HepG2 (cell line): ENCODE measurements around the gene ZNF75A. TPM values are rescaled to one million over a fixed set of nuclear protein-coding genes. Genes with fewer than 3 reads are reported as not detected.

Experiments
- AGO1 ChIP-seq: fragments of 200-400 bp; formaldehyde crosslinking; IDR thresholded peaks from 2 replicates; pipeline ENCODE4 v1.6.1; 2017; ENCODE audit warnings: mild to moderate bottlenecking, low read depth, low read length, moderate library complexity; ENCODE audit not compliant: poor library complexity, severe bottlenecking
- CENPBD1 ChIP-seq: sonication (generic); formaldehyde crosslinking; IDR thresholded peaks from 2 replicates; pipeline ENCODE4 v1.8.0; 2022; ENCODE audit warnings: missing genetic modification reagents, low read depth, mild to moderate bottlenecking, borderline replicate concordance
- DMTF1 ChIP-seq: sonication (generic); formaldehyde crosslinking; IDR thresholded peaks from 2 replicates; pipeline ENCODE4 v1.4.0; 2020; ENCODE audit warnings: mild to moderate bottlenecking, missing genetic modification reagents
- HMGXB4 ChIP-seq, 2 experiments: sonication (generic) in 1 of 2; formaldehyde crosslinking in 1 of 2; IDR thresholded peaks; 2 replicates each; pipeline versions ENCODE4 v1.4.0 to v1.6.1; 2018 to 2020; ENCODE audit warnings: missing genetic modification reagents in 2 of 2, borderline replicate concordance in 1 of 2, low read depth in 1 of 2, mild to moderate bottlenecking in 1 of 2, missing biosample characterization in 1 of 2
- KLF13 ChIP-seq: sonication (generic); formaldehyde crosslinking; IDR thresholded peaks from 2 replicates; pipeline ENCODE4 v1.4.0; 2020; ENCODE audit warnings: mild to moderate bottlenecking, missing genetic modification reagents
- MLX ChIP-seq: IDR thresholded peaks from 2 replicates; pipeline ENCODE4 v1.6.1; 2016
- MTA1 ChIP-seq: sonication (generic); formaldehyde crosslinking; IDR thresholded peaks from 2 replicates; pipeline ENCODE4 v1.4.0; 2020; ENCODE audit warnings: missing genetic modification reagents, mild to moderate bottlenecking, borderline replicate concordance
- MXD4 ChIP-seq: IDR thresholded peaks from 2 replicates; pipeline ENCODE4 v1.6.1; 2016; ENCODE audit warnings: mild to moderate bottlenecking, missing biosample characterization, missing genetic modification reagents
- PLRG1 ChIP-seq: fragments of 450-650 bp; conservative IDR thresholded peaks from 2 replicates; pipeline ENCODE4 v1.6.1; 2016
- REST ChIP-seq, 2 experiments: IDR thresholded peaks; 2 replicates each; pipeline ENCODE4 v1.6.1; 2011 to 2012; ENCODE audit warnings: low read length in 2 of 2, borderline replicate concordance in 1 of 2, low read depth in 1 of 2, mild to moderate bottlenecking in 1 of 2, moderate library complexity in 1 of 2
- SMARCC2 ChIP-seq: fragments of 450-650 bp; IDR thresholded peaks from 2 replicates; pipeline ENCODE4 v1.6.1; 2017; ENCODE audit warnings: antibody characterized with exemption, mild to moderate bottlenecking
- SSRP1 ChIP-seq: IDR thresholded peaks from 2 replicates; pipeline ENCODE4 v1.6.1; 2016; ENCODE audit warnings: control low read depth
- TSC22D2 ChIP-seq: sonication (generic); formaldehyde crosslinking; IDR thresholded peaks from 2 replicates; pipeline ENCODE4 v1.5.1; 2020; ENCODE audit warnings: missing genetic modification reagents, mild to moderate bottlenecking, borderline replicate concordance
- ZEB1 ChIP-seq: IDR thresholded peaks from 2 replicates; pipeline ENCODE4 v1.6.1; 2012; ENCODE audit warnings: mild to moderate bottlenecking, low read depth, inconsistent platforms; ENCODE audit not compliant: insufficient replicate concordance
- ZFP41 ChIP-seq: sonication (generic); formaldehyde crosslinking; IDR thresholded peaks from 2 replicates; pipeline ENCODE4 v1.4.0; 2020; ENCODE audit warnings: mild to moderate bottlenecking, missing genetic modification reagents, borderline replicate concordance
- ZGPAT ChIP-seq: IDR thresholded peaks from 2 replicates; pipeline ENCODE4 v1.6.1; 2016; ENCODE audit warnings: mild to moderate bottlenecking
- ZMYM3 ChIP-seq: sonication (generic); formaldehyde crosslinking; IDR thresholded peaks from 2 replicates; pipeline ENCODE4 v1.5.1; 2020; ENCODE audit warnings: mild to moderate bottlenecking, missing genetic modification reagents
- ZNF644 ChIP-seq: IDR thresholded peaks from 2 replicates; pipeline ENCODE4 v1.6.1; 2016; ENCODE audit warnings: low read depth
- ZNF670 ChIP-seq: sonication (generic); formaldehyde crosslinking; IDR thresholded peaks from 2 replicates; pipeline ENCODE4 v1.8.0; 2022; ENCODE audit warnings: mild to moderate bottlenecking, missing genetic modification reagents, borderline replicate concordance
- polyA plus RNA-seq, 8 experiments: library from polyadenylated mRNA; depleted of rRNA in 3 of 8; stranded (reverse) in 7 of 8; unstranded in 1 of 8; fragments of >200 nt; fragmentation: Illumina TruSeq in 4 of 8; extraction: Trizol in 4 of 8; gene quantifications; 2 replicates each; pipeline versions ENCODE4 v1.2.1 to v1.2.3, GENCODE V29; 2011 to 2016; ENCODE audit warnings: low read depth in 4 of 8, missing spikeins in 1 of 8, mixed read lengths in 1 of 8; ENCODE audit not compliant: insufficient read depth in 1 of 8
- total RNA-seq, 5 experiments: library from RNA; depleted of rRNA; stranded (reverse); fragments of >200 nt; fragmentation: Illumina TruSeq; extraction: Trizol; gene quantifications; 2 replicates each; pipeline ENCODE4 v1.2.3, GENCODE V29; 2016; ENCODE audit warnings: low read depth in 1 of 5

The ZNF75A gene
- total and polyA plus RNA-seq, 2 of the 13 experiments (the other 11 are each of a cell fraction or from before 2014, with no cell fraction given) = 1.4 to 2.1 TPM

GRCh38 chr16:3364774-3365427, 59.6 kb downstream of the ZNF75A start (continued):
- TF ChIP-seq HMGXB4 (CRISPR knock-in tag; IDR thresholded peaks at IDR 0.05; ENCODE audit: borderline replicate concordance in 1 of 2, low read depth in 1 of 2) (peak in 1 of 2 experiments; percentile 13; a peak in 2 of 4 replicates), CENPBD1 (no peak), SSRP1 (CRISPR knock-in tag) (no peak), ZNF644 (no peak), MXD4 (no peak), REST (IDR thresholded peaks at IDR 0.05; ENCODE audit: borderline replicate concordance in 1 of 2, low read depth in 1 of 2, low read length in 2 of 2) (no peak; a peak in 1 of 4 replicates), MLX (CRISPR knock-in tag) (0 out of 2 replicates have a peak, but pooled peaks have one; percentile 23), ZFP41 (no peak), ZEB1 (no peak), KLF13 (CRISPR knock-in tag) (no peak), DMTF1 (CRISPR knock-in tag) (no peak), ZMYM3 (CRISPR knock-in tag) (no peak), TSC22D2 (CRISPR knock-in tag) (no peak), PLRG1 (no peak), ZGPAT (CRISPR knock-in tag) (no peak), SMARCC2 (no peak), MTA1 (CRISPR knock-in tag) (0 out of 2 replicates have a peak, but pooled peaks have one; percentile 31), AGO1 (no peak), ZNF670 (CRISPR knock-in tag) (no peak)
